GM19043 (cell line): ENCODE results near the gene SRCIN1.
"Not testable (repeated sequence)": the region's sequence is repeated elsewhere in the genome, so short reads cannot be mapped to it uniquely, and the experiment has no call there.

Experiments
- ATAC-seq: cut with Tn5 transposase; IDR thresholded peaks from one replicate; pipeline ENCODE4 v1.9.1; 2021; ENCODE audit warnings: low read depth; ENCODE audit not compliant: unreplicated experiment

Gene SRCIN1

GRCh38 chr17:38546396-38546795 is 59.4 kb downstream of the SRCIN1 start:
- no peak for ATAC-seq

- no peak for ATAC-seq
These were observed 60.1 kb downstream of the SRCIN1 start for GRCh38 chr17:38545531-38546225.

GRCh38 chr17:38544839-38545209 is 60.9 kb downstream of the SRCIN1 start:
- no peak for ATAC-seq

- ATAC-seq: no peak
These were observed 61.4 kb downstream of the SRCIN1 start for GRCh38 chr17:38544175-38544838.

- ATAC-seq: no peak
These were observed 62.2 kb downstream of the SRCIN1 start for GRCh38 chr17:38543403-38544174.

- no peak for ATAC-seq
These were observed 63.5 kb downstream of the SRCIN1 start for GRCh38 chr17:38542286-38542685.

- no peak for ATAC-seq
These were observed 64.5 kb downstream of the SRCIN1 start for GRCh38 chr17:38541281-38541680.

- ATAC-seq: no peak
These were observed 65.2 kb downstream of the SRCIN1 start for GRCh38 chr17:38540514-38541045.

- no peak for ATAC-seq
These were observed 66.4 kb downstream of the SRCIN1 start for GRCh38 chr17:38539386-38539785.

- ATAC-seq: no peak
These were observed 66.8 kb downstream of the SRCIN1 start for GRCh38 chr17:38538906-38539305.

- no peak for ATAC-seq
These were observed 69.1 kb downstream of the SRCIN1 start for GRCh38 chr17:38536661-38537060.

GRCh38 chr17:38535886-38536285 is 69.9 kb downstream of the SRCIN1 start:
- ATAC-seq: no peak

GRCh38 chr17:38534498-38534885 is 71.3 kb downstream of the SRCIN1 start:
- ATAC-seq: no peak

GRCh38 chr17:38533866-38534497 is 71.8 kb downstream of the SRCIN1 start:
- no peak for ATAC-seq

- ATAC-seq: no peak
These were observed 72.5 kb downstream of the SRCIN1 start for GRCh38 chr17:38533241-38533640.

- no peak for ATAC-seq
These were observed 73.3 kb downstream of the SRCIN1 start for GRCh38 chr17:38532451-38532850.

- not testable (repeated sequence) for ATAC-seq
These were observed 74.0 kb downstream of the SRCIN1 start for GRCh38 chr17:38531761-38532160.

- ATAC-seq: not testable (repeated sequence)
These were observed 74.9 kb downstream of the SRCIN1 start for GRCh38 chr17:38530856-38531255.

- not testable (repeated sequence) for ATAC-seq
These were observed 77.6 kb downstream of the SRCIN1 start for GRCh38 chr17:38528141-38528540.

- ATAC-seq: not testable (repeated sequence)
These were observed 79.2 kb downstream of the SRCIN1 start for GRCh38 chr17:38526526-38526925.
